HG02840 (cell line): ENCODE data around the gene HNRNPUL1.
"Not testable (repeated sequence)": the region's sequence is repeated elsewhere in the genome, so short reads cannot be mapped to it uniquely, and the experiment has no call there.

ENCODE experiments used
- ATAC-seq: cut with Tn5 transposase; IDR thresholded peaks from one replicate; pipeline ENCODE4 v1.9.1; 2021; ENCODE audit warnings: mild to moderate bottlenecking, moderate library complexity, moderate number of reproducible peaks; ENCODE audit not compliant: unreplicated experiment, low FRiP score

The HNRNPUL1 gene

DNA sequence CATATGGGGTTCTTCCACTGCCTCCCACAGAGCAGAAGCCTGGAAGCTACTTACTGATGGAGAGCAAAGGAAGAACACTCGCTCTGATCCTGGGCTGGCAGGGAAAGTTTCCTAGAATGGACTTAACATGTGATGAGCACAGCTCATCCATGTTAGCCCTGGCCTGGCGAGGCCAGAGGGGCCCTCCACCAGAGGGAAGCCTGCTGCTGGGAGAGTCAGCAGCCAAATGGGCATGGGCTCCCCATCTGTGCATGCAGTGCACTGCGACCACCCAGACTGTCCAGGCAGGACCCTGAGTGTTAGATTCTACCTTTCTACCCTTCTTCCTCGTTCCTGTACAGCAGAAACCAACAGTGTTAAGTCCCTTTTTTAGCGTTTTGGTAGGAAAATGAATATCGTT is 8.9 kb downstream of the HNRNPUL1 start:
- no peak for ATAC-seq

DNA sequence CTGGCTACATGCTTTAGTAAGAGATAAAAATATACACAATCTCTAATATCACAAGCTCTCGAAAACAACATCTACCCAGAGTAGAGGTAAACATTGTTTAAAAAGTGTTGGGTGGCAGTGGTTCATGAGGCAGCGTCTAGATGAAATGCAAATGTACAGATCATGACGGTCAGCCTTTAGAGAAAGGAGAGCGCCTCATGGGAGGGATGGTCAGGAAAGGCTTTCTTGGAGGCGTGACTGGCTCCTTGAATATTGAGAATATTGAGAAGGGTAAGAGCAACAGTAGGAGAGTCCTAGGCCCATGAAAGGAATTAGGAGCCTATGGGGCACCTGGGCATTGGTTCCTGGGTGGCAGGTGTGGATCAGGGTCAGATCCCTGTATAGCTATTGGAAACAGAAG is 10.6 kb downstream of the HNRNPUL1 start:
- ATAC-seq: no peak

DNA sequence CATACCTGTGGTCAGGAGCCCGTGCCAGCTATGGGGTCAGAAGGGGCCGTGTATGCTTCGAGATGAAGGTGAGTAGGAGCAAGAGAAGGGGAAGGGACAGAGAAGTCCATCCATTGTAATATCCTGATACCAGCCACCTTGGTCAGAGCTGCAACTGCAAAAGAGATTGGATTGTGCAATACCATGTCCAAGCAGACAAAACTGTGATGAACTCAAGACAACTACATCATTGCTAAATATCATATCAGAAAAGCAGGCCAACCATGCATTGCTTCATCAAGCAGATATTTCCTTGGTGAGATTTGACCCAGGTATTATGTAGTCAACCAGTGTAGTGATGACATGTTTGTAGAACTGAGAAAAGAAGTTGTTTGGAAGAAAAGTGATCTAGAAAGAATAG is 12.1 kb downstream of the HNRNPUL1 start:
- no peak for ATAC-seq

DNA sequence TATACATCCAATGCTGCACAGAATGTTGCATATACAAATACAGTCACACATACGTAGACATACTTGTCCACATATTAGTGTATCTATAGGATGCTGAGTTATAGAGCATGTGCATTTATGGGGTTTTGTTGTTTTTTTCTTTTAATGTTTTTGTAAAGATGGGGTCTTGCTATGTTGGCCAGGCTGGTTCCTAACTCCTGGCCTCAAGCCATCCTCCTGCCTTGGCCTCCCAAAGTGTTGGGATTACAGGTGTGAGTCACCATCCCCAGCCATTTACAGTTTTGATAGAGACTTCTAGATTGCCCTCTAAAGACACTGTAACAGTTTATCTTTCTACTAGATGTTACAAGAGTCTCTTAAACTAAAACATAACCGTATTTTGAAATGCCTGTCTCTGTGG is 14.3 kb downstream of the HNRNPUL1 start:
- no peak for ATAC-seq

DNA sequence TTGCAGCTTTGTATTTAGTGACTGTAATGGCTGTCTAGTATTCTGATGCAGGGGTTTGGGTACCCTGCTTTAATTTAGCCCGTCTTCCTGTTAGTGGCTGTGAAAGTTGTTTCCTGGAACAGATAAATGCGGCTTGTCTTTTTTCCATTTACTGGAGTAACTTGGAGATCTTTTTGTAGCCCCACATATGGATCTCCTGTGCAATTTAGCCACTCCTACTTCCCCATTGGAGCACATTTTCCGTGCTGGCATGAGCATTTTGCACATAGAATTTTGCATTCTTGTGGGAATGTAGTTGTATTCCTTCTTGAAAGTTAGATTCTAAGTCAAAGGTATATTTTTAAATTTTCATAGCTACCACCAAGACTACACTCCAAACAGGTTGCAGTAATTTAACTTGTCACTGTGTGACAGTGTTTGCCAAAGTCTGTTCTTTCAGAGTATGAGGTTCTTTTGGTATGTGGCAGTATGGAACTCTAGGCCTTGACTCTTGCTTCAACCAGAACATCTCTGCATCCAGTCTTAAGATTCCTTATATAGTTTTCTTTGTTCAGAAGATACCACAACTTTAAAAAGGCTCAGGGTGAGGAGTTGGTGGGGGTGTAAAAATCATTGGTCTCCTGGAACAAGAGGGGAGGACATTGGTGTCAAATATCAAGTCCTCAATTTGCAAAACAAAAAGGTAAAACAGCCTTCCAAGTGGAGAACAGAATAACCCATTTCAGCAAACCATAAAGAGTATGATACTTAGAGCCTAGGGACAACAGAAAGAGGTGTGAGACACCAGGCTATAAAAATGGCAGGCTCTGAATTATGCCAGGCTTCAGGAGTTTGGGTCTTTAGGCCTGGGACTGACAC is 24.7 kb downstream of the HNRNPUL1 start:
- ATAC-seq: no peak

DNA sequence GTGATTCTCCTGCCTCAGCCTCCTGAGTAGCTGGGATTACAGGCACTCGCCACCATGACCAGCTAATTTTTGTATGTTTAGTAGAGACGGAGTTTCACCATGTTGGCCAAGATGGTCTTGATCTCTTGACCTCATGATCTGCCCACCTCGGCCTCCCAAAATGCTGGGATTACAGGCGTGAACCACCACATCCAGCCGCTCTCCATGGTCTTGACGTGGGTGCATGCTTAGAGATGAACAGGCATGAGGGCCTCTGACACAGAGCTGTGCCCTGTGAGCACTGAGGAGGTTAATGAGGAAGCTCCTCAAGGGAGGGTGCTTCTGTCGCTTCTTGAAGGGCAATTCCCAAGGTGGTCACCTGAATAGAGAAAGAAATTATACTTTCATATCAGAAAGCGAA is 25.6 kb downstream of the HNRNPUL1 start:
- ATAC-seq: not testable (repeated sequence)

DNA sequence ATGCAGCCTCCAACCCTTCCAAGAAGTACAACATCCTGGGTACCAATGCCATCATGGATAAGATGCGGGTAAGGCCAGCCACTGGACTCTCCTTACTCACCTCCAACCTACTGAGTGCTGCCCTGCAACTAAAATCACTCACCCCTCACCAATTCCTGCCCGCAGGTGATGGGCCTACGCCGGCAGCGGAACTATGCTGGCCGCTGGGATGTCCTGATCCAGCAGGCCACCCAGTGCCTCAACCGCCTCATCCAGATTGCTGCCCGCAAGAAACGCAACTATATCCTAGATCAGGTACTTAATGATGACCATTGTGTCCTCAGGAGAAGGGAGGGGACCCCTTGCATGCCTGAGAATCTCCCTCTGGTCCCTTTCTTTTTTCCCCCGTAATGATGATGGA is 30.2 kb downstream of the HNRNPUL1 start:
- ATAC-seq: no peak

DNA sequence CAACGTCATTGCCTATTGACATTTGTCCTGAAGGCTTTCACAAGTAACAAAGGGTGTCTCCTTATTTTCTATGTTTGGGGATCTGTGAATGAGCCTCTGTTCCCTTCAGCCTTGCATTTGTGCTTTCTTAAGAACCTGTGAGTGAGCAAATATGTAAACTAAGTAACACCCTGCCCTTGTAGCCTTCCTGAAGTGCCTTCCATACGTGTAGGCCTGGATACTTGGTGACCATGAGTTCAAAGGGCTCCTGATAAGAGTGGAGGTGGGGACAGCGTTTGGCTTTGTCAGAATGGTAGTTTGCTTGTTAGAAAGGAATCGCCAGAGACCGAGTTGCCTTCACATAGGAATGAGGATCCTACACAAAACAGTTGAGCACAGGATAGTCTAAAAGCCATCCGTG is 31.3 kb downstream of the HNRNPUL1 start:
- no peak for ATAC-seq

DNA sequence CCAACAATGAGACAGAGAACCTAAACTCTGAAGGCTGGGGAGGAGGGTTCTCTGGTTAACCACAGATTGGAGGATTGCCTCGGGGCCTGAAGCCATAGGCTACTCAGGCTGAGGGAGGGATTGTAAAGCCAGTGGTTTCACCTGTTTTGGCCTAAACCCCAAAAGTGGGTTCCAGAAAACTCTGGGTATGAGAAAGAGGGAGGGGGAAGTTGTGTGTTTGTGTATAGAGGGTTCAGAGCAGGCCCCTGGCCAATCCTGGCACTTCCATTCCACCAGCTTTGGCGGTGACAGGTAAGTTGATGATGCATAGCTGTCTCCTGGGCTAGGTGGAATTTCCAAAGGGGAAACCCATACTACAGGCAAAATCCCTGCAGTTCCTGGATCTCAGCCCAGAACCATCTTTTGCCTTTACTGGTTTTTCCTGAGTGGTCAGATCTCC is 32.3 kb downstream of the HNRNPUL1 start:
- ATAC-seq: no peak

DNA sequence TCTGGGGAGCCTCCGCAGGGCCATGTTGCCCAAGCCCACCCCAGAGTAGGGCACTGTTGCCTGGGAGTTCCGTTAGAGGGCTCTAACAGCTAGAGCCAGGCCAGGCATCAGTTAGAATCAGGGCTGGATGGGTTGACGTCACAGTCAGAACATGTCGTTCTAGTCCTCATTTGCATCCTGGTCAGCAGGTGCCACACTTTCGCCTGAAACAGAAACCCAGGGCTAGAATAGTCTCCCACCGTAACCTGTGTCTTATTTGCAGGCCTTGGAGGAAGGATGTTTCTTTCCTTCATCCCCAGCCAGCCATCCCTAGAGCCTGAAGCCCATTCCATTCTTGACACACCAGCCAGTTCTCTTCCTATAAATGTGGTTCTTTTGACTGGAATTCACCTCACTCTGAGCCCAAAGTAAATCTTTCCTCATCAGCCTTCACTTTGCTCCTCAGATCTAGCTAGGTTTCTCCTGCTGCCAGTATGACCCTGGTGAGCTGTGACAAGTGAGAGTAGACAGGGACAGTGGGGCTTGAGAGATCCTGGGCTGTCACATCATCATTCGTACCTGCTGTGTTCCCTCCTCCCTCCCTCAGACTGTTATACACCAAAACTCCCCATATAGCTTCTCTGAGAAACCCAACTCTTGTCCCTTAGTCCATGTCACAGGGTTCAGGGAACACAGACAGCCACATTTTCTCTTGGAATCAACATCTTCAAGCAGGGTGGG is 33.6 kb downstream of the HNRNPUL1 start:
- no peak for ATAC-seq

DNA sequence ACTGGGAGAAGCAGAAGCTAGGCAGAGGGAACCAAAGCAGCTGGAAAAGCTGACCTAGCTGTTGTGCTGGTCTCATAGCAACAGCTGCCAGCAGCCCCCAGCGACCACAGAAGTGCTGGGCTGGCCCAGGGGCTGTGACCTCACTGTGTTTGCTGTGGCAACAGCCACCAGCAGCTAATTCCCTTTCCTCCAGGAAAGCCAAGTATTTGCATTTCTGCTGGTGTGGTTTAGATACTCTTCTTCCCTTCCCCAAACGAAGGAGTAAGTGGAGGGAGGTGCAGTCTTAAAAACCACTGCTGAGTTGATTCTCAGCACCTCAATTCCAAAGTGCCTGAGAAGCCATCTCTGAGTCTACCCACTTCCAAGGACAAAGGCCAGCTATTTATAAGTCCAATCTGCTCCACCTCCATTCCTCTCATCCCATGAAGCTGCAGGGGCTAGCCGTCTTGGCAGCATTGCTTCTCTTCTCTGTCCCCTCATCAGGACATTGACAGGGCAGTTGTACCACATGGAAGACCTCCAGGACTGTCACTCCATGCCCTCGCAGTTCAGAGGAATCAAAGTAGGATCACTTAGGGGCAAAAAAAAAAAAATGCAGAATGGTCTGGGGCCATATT is 34.3 kb downstream of the HNRNPUL1 start:
- no peak for ATAC-seq

DNA sequence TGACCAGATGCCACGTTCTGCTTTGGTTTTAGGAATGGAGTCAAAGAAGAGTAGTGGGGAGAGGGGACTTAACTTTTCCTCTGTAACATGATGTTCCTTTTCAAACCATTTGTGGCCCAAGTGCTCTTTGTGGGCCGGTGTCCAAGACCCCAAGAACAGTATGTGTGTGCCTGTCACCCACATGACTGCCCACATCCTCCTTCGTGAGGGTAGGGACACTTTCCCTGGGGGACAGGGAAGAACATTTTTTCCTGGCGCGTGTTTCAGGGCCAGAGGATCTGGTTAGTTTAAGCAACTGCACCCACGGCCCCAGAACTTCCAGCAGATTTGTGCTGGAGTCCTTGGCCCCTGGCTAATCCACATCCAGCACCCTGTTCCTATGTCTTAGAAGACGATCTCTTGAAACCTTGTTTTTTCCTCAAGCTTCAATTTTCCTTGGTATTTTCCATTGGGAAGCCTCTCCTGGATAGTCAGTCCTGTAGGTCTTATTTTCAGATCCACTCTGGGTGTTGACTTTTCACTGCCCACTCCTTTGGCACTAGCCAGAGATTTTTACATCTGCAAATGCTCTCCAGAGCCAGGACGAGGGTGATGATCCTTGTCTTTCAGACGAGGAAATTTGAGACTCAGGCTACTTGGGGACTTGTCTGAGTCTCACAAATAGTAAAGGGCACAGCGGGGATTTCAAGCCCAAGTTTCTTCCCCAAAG is 35.0 kb downstream of the HNRNPUL1 start:
- ATAC-seq: no peak

DNA sequence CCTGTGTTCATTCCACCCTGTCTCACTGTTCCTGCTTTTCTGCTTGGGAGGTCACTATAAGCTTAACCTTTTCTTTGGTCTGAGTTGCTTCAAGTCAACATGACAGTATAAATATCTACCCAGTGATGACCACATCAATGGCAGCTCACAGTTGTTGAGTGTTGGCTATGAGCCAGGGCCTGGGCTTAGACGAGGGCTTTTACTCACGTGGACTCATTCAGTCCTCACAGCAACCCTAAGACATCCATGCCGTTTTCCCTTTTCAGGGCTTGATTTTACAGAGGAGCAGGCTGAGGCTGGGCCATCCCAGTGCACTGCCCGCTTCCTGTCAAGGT is 35.5 kb downstream of the HNRNPUL1 start:
- no peak for ATAC-seq

DNA sequence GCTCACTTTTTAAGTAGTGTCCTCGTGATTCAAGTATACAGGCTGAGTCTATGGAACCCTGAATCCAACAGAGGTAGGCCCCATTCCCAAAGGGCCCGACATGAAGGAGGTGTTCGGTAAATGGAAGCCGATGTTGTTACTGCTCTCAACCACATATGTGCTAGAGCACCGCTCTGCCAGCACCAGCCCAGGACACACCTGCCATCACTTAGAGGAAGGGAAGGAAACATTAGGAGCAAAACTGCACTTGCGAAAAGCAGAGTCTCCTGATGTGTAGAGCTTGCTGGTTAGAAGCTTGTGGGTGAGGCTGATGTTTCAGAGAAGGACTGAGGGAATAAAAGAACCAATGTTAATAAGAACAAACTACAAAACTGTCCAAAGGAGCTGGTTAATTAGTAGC is 36.4 kb downstream of the HNRNPUL1 start:
- no peak for ATAC-seq

DNA sequence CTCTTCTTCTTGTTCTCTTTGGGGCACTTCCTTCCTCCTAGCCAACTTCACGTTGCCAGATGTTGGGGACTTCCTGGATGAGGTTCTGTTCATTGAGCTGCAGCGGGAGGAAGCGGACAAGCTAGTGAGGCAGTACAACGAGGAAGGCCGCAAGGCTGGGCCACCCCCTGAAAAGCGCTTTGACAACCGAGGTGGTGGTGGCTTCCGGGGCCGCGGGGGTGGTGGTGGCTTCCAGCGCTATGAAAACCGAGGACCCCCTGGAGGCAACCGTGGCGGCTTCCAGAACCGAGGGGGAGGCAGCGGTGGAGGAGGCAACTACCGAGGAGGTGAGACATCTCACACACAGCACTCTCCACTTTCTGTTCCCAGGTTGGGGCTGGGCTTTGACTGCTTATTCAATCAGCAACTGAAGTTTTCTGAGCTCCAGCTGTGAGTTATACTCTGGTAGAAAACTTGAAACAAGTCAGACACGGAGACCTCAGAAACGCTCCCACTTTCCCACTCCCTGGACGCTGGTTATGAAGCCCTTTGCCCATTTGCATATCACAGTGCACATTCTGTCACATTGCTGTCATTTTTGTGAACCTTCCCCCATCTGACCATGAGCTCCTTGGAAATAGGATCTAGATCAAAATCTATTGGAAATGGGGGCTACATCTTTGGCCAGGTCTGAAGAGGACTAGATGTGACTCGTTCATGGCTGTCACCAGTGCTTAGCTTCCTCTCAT is 38.6 kb downstream of the HNRNPUL1 start:
- ATAC-seq: no peak

DNA sequence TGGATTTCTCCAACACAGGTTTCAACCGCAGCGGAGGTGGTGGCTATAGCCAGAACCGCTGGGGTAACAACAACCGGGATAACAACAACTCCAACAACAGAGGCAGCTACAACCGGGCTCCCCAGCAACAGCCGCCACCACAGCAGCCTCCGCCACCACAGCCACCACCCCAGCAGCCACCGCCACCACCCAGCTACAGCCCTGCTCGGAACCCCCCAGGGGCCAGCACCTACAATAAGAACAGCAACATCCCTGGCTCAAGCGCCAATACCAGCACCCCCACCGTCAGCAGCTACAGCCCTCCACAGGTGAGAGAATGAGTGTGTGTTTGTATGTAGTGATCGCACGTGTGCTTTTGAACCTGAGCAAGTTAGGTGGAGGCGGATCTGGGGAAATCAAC is 39.8 kb downstream of the HNRNPUL1 start:
- no peak for ATAC-seq

DNA sequence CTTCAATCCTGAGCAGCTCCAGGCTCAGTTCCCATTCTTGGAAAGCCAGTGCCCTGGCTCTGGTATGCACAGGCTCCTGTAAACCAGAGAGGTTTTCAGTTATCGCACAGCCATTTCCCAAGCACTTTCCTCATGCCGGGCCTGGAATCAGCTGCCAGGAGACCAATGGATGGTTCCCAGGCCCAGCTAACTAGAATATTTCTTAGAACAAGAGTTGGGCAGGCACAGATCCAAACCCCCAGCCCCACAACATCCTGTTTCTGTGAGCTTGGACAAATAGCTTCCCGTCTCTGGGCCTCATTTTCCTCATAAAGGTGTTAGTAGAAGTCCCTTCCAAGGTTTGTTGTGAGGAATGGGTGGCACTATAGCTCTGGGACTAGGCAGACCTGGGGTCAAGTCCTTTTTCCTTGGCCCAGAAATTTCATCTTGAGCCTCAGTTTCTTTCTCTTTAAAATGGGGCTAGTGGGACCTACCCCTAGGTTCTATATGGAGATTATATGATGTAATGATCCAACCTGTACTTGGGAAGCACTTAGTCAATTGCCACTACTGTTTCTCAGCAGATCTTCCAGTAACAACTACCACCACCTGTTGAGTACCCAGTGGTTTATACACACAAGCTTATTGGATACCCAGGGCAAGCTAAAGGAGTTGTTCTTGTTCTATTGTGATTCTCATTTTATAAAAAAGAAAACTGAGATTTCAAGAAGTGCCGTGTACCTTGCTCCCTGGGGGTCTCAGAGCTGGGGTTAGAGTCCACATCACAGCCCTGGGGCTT is 40.7 kb downstream of the HNRNPUL1 start:
- ATAC-seq: no peak

DNA sequence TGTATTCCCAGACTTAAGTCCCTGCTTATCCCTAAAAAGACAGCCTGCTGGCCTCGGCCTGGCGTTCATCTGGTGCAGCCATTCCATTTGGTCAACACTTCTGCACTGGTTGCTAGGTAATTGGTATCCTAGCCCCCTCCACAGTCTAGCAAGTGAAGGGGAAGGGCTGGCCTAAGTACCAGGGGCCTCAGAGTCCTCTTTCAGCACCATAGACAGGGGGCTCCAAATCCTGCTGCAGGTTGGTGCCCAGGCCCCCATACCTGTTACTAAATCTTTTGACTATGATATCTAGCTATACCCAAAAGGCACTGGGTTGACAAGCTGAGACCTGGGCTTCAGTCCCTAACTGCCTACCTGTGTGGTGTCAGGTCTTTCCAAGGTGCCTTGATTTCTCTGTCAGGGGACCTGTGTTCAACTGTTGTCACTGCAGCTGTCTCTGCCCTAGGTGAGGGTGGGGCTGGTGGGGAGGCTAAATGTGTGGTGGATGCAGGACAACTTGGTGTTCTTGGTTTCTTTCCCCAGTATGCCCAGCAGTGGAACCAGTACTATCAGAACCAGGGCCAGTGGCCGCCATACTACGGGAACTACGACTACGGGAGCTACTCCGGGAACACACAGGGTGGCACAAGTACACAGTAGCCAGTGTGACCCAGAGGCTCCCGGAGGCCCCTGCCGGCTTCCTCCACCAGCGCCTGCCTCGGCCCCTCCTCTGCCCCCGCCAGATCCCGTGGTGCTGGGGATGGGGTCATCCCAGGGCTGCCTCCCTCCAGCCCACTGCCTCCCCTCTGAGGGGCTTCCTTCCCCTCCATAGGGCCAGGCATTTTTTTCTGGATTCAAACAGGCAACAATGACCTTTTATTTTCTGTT is 42.0 kb downstream of the HNRNPUL1 start:
- ATAC-seq: no peak
